Skin of body (tissue), 2 donors: ENCODE data around the gene MICOS13. TPM values are rescaled to one million over a fixed set of nuclear protein-coding genes. Genes with fewer than 3 reads are reported as not detected.

ENCODE experiments used
- DNase-seq: peaks from one replicate; lab custom pipeline; 2025; lab: John Stamatoyannopoulos, UW
- total RNA-seq: library from RNA; depleted of rRNA; stranded (reverse); fragments of >200 nt; gene quantifications from one replicate; pipeline ENCODE4 v1.2.3, GENCODE V29; 2014

Gene MICOS13
- total RNA-seq, 1 donor from 2014 or later, result 25.2 TPM

DNA sequence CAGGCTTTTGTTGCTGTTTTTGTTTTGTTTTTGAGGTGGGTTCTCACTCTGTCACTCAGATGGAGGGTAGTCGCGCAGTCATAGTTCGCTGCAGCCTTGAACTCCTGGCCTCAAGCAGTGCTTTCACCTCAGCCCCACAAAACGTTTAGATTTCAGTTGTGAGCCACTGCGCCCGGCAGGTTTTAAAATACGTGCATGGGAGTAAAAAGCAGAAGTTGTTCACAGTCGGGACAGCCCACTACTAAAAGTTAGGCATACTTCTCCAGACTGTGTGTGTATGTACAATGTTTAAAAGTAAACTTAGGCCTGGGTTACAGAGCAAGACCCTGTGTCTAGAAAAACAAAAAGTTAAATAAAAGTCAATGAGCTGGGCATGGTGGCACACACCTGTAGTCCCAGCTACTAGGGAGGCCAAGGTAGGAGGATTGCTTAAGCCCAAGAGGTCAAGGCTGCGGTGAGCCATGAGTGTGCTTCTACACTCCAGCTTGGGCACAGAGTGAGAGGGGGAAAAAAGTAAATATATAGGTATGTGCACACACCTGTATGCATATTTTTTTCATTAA is 51.3 kb downstream of the MICOS13 start:
- no peak for DNase-seq

DNA sequence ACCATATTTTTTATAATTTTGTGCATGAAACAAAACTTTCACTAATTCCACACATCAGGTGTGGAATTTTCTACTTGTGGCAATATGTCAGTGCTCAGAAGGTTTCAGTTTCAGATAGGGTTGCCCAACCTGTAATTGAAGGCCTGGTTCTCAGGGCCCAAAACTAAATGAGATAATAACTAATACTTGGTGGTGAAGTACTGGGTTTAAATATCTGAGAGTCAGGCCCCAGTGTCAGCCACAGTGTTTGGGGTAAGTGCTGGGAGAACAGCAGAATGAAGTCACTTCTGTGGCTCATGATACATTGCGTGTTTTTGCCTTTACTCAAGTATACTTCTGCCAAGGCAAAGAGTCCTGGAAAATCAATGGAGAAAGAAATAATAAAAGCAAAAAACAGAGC is 51.9 kb downstream of the MICOS13 start:
- no peak for DNase-seq

Other genes with a start within 250 kb of the MICOS13 start
- gene ZNRF4, start 225.1 kb downstream of the MICOS13 start, total RNA-seq, result not detected
- gene TINCR, start 112.6 kb downstream of the MICOS13 start, total RNA-seq, result 17.7 TPM
- gene SAFB2, start 57.7 kb downstream of the MICOS13 start, total RNA-seq, result 41.2 TPM
- 106 TPM for gene SAFB, start 57.4 kb downstream of the MICOS13 start, total RNA-seq
- gene HSD11B1L, start 511 bp upstream of the MICOS13 start, total RNA-seq, result 2.4 TPM
- 331 TPM for gene RPL36, start 9.8 kb upstream of the MICOS13 start, total RNA-seq
- gene LONP1, start 39.6 kb upstream of the MICOS13 start, total RNA-seq, result 30.7 TPM
- gene CATSPERD, start 40.1 kb upstream of the MICOS13 start, total RNA-seq, result not detected
- 0.30 TPM for gene PRR22, start 104.2 kb upstream of the MICOS13 start, total RNA-seq
- gene DUS3L, start 110.6 kb upstream of the MICOS13 start, total RNA-seq, result 16.7 TPM
- 2.2 TPM for gene NRTN, start 124.6 kb upstream of the MICOS13 start, total RNA-seq
- gene FUT6, start 159.2 kb upstream of the MICOS13 start, total RNA-seq, result 0.20 TPM
- gene FUT3, start 170.9 kb upstream of the MICOS13 start, total RNA-seq, result 0.30 TPM
- gene FUT5, start 190.0 kb upstream of the MICOS13 start, total RNA-seq, result not detected
- 69.7 TPM for gene NDUFA11, start 223.3 kb upstream of the MICOS13 start, total RNA-seq
- 4.6 TPM for gene VMAC, start 224.4 kb upstream of the MICOS13 start, total RNA-seq
- gene CAPS, start 233.7 kb upstream of the MICOS13 start, total RNA-seq, result 5.3 TPM